CD4-positive, alpha-beta T cell (primary cell): ENCODE results near the gene OFD1. TPM values are rescaled to one million over a fixed set of nuclear protein-coding genes. Genes with fewer than 3 reads are reported as not detected.

Source experiments
- ATAC-seq: fragments of 200-7000 bp; cut with Tn5 transposase; one replicate; pipeline ENCODE4 v1.10.0; 2022; ENCODE audit warnings: mild to moderate bottlenecking; ENCODE audit not compliant: poor library complexity
- CTCF ChIA-PET: fragments of 350-600 bp; sonication (Branson Sonifier 250); formaldehyde crosslinking; loops from one replicate; lab custom pipeline; 2021; ENCODE audit warnings: antibody characterized with exemption, inconsistent platforms; lab: Charles Lee
- POLR2A ChIA-PET: fragments of 350-600 bp; sonication (Branson Sonifier 250); formaldehyde crosslinking; loops from one replicate; lab custom pipeline; 2021; ENCODE audit warnings: antibody characterized with exemption, inconsistent platforms; lab: Charles Lee
- DNase-seq, 14 experiments: peaks; one replicate each; pipeline ENCODE4 v3.0.0-alpha.2; 2013 to 2020; ENCODE audit warnings: mixed read lengths in 2 of 14
- H3K27ac ChIP-seq, 2 donors: one replicate each; pipeline versions ENCODE4 v1.5.1 to v1.7.0; 2013; ENCODE audit warnings: low read length in 2 of 2, low read depth in 1 of 2, mild to moderate bottlenecking in 1 of 2
- H3K27me3 ChIP-seq, 2 experiments: 1 replicate in 1 of 2; 2 replicates in 1 of 2; pipeline versions ENCODE4 v1.6.1 to v1.7.0; 2013; ENCODE audit warnings: low read length in 2 of 2, control low read depth in 1 of 2, mild to moderate bottlenecking in 1 of 2, moderate library complexity in 1 of 2; ENCODE audit not compliant: insufficient read depth in 2 of 2, control insufficient read depth in 1 of 2
- H3K36me3 ChIP-seq: one replicate; pipeline ENCODE4 v1.6.1; 2013; ENCODE audit warnings: low read length, control low read depth; ENCODE audit not compliant: insufficient read depth
- H3K4me1 ChIP-seq: one replicate; pipeline ENCODE4 v1.6.1; 2013; ENCODE audit warnings: low read length, control low read depth; ENCODE audit not compliant: insufficient read depth
- H3K4me3 ChIP-seq: one replicate; pipeline ENCODE4 v1.5.1; 2013; ENCODE audit warnings: mild to moderate bottlenecking, low read length, moderate library complexity
- H3K9me3 ChIP-seq, 2 experiments: 1 replicate in 1 of 2; 2 replicates in 1 of 2; pipeline versions ENCODE4 v1.6.1 to v1.7.0; 2013; ENCODE audit warnings: low read length in 2 of 2, mild to moderate bottlenecking in 2 of 2, control low read depth in 1 of 2, moderate library complexity in 1 of 2; ENCODE audit not compliant: control insufficient read depth in 1 of 2, insufficient read depth in 1 of 2
- H3K27ac Mint-ChIP-seq: one replicate; pipeline ENCODE4 v1.8.0; 2020; ENCODE audit warnings: mixed read lengths
- H3K27me3 Mint-ChIP-seq: one replicate; pipeline ENCODE4 v1.8.0; 2021; ENCODE audit warnings: mixed read lengths
- H3K36me3 Mint-ChIP-seq: one replicate; pipeline ENCODE4 v1.8.0; 2021; ENCODE audit warnings: low read depth, mixed read lengths
- H3K4me1 Mint-ChIP-seq: one replicate; pipeline ENCODE4 v1.8.0; 2021; ENCODE audit warnings: low read depth, mixed read lengths
- H3K4me3 Mint-ChIP-seq: one replicate; pipeline ENCODE4 v1.8.0; 2020; ENCODE audit warnings: mild to moderate bottlenecking, mixed read lengths
- H3K9me3 Mint-ChIP-seq: one replicate; pipeline ENCODE4 v1.8.0; 2020; ENCODE audit warnings: mixed read lengths
- intact Hi-C, 2 experiments: fragments of 100-400 bp; cut with DNase I in 1 of 2; cut with micrococcal nuclease in 1 of 2; formaldehyde crosslinking; loops; one replicate each; pipeline versions ENCODE4 v1.15.1 to v1.9.0; 2023 to 2025; cut with DNase I, micrococcal nuclease
- total RNA-seq, 174 experiments: library from RNA in 2 of 174; stranded (reverse) in 2 of 174; gene quantifications; one replicate each; pipeline ENCODE4 v1.2.3 and lab custom pipeline; 2021 to 2026
- TF ChIP-seq, protein P1 (sequence below): fragments of 200-600 bp; IDR thresholded peaks from one replicate; pipeline ENCODE4 v1.8.0; 2022; ENCODE audit warnings: antibody characterized with exemption, mild to moderate bottlenecking

The OFD1 gene
- total RNA-seq, 2 experiments from 2014 or later, result 59.1 to 60.0 TPM

GRCh38 chrX:13793897-13794296, 59.3 kb downstream of the OFD1 start:
- Mint-ChIP-seq H3K4me3 (no peak overlapping the region), H3K27ac (no peak overlapping the region), H3K27me3 (no peaks in the 10 kb centered on the region), H3K4me1 (no peaks in the 10 kb centered on the region), H3K9me3 (no peaks in the 10 kb centered on the region), H3K36me3 (no peaks in the 10 kb centered on the region)
- CTCF ChIA-PET, result interaction anchor here (0.8 kb wide), 1 partner anchor 9 kb away, joined by 3 read pairs; no protein-coding TSS in a partner anchor
- no peak overlapping the region for H3K4me3 ChIP-seq
- H3K27ac ChIP-seq, result no peak overlapping the region
- intact Hi-C loops, result no loop called here
- no peaks in the 10 kb centered on the region for H3K27me3 ChIP-seq
- no peaks in the 10 kb centered on the region for H3K36me3 ChIP-seq
- no peaks in the 10 kb centered on the region for H3K4me1 ChIP-seq
- no peak for ATAC-seq
- DNase-seq, result no peak
- TF ChIP-seq, protein P1, sequence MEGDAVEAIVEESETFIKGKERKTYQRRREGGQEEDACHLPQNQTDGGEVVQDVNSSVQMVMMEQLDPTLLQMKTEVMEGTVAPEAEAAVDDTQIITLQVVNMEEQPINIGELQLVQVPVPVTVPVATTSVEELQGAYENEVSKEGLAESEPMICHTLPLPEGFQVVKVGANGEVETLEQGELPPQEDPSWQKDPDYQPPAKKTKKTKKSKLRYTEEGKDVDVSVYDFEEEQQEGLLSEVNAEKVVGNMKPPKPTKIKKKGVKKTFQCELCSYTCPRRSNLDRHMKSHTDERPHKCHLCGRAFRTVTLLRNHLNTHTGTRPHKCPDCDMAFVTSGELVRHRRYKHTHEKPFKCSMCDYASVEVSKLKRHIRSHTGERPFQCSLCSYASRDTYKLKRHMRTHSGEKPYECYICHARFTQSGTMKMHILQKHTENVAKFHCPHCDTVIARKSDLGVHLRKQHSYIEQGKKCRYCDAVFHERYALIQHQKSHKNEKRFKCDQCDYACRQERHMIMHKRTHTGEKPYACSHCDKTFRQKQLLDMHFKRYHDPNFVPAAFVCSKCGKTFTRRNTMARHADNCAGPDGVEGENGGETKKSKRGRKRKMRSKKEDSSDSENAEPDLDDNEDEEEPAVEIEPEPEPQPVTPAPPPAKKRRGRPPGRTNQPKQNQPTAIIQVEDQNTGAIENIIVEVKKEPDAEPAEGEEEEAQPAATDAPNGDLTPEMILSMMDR, result no peak
- POLR2A ChIA-PET, result no interaction called here
- H3K9me3 ChIP-seq, result no peaks in the 10 kb centered on the region

DNA sequence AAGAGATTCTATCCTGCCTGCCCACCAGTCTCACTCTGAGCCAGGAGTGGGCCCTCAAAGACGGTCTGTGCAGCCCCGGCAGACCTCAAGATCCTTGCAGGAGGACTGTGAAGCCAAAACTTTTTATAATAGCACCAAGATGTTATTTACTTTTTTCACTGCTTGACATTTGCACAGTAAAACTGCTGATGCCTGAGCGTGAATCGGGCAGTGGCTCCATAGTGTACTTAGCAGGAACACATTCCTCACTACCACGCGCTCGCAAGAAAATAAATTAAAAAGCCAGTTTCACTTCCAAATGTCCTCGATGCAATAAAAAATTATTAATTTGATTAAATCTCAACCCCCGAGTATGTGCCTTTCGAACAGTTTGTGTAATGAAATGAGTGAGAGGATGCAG, 59.9 kb downstream of the OFD1 start:
- H3K27me3 Mint-ChIP-seq, result no peaks in the 10 kb centered on the region
- no peaks in the 10 kb centered on the region for H3K4me1 ChIP-seq
- POLR2A ChIA-PET, result no interaction called here

DNA sequence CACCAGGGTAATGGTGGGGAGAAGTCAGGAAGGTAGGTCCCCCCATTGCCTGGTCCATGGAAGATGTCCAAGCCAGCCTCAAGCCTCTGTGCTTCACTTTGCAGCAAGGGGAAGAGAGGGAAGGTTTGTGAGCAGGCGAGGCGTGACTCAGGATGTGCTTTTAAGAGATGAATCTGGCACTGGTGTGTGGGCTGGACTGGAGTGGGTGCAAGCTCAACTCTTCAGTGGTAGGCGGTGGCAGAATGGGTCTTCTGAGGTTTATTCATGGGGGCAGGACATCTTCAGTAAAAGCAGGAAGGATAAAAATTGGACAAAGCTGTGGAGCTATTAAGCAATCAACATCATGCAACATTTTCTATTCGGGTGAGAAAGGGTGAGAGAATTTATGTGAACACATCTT, 63.0 kb downstream of the OFD1 start:
- Mint-ChIP-seq H3K36me3 (no peaks in the 10 kb centered on the region), H3K9me3 (no peaks in the 10 kb centered on the region), H3K4me3 (no peak overlapping the region), H3K4me1 (no peaks in the 10 kb centered on the region), H3K27ac (no peak overlapping the region), H3K27me3 (no peaks in the 10 kb centered on the region)
- ChIA-PET CTCF (no interaction called here), POLR2A (no interaction called here)
- Histone ChIP-seq H3K4me1 (no peaks in the 10 kb centered on the region), H3K27ac (no peak overlapping the region), H3K36me3 (no peaks in the 10 kb centered on the region), H3K27me3 (no peaks in the 10 kb centered on the region), H3K4me3 (no peak overlapping the region), H3K9me3 (no peaks in the 10 kb centered on the region)
- TF ChIP-seq, protein P1, result no peak
- no peak for ATAC-seq
- intact Hi-C loops, result no loop called here
- DNase-seq, result no peak

More for the DNA sequence above, 59.9 kb downstream of the OFD1 start:
- H3K27ac ChIP-seq, result no peak overlapping the region
- intact Hi-C loops, result no loop called here
- TF ChIP-seq, protein P1, result no peak
- CTCF ChIA-PET, result interaction anchor here (0.8 kb wide), 1 partner anchor 8 kb away, joined by 3 read pairs; no protein-coding TSS in a partner anchor
- no peak overlapping the region for H3K4me3 Mint-ChIP-seq
- no peak for ATAC-seq
- no peaks in the 10 kb centered on the region for H3K36me3 ChIP-seq
- H3K9me3 ChIP-seq, result no peaks in the 10 kb centered on the region
- H3K36me3 Mint-ChIP-seq, result no peaks in the 10 kb centered on the region
- no peak overlapping the region for H3K27ac Mint-ChIP-seq
- no peak overlapping the region for H3K4me3 ChIP-seq
- no peaks in the 10 kb centered on the region for H3K4me1 Mint-ChIP-seq
- DNase-seq, result no peak
- no peaks in the 10 kb centered on the region for H3K9me3 Mint-ChIP-seq
- H3K27me3 ChIP-seq, result no peaks in the 10 kb centered on the region
